ENCODE data around the gene FGF11. TPM values are rescaled to one million over a fixed set of nuclear protein-coding genes. Genes with fewer than 3 reads are reported as not detected.
A peak's percentile ranks its signal among the peaks of the same experiment; 100 is the strongest.
"Not testable (repeated sequence)": the region's sequence is repeated elsewhere in the genome, so short reads cannot be mapped to it uniquely, and the experiment has no call there.

Gene FGF11
- total and polyA plus RNA-seq, 2 experiments from 2014 or later, result 2.7 to 3.8 TPM

DNA sequence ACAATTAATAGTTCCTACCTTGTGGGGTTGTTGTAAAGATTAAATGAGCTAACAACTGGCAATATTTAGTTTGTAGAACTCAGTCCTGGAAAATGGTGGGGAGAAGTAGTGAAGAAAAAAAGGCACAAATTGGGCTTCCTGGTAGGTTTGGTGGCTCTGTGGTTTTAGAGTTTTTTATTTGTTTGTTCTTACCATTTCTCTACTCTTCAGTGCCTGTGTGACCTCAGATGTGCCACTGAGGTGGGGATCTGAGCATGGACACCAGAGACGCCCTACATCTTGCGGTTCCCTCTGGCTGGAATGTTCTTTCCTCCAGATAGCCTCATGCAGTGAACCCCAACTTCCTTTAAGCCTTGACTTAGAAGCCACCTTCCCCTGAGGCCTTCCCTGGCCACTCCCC is 32.4 kb downstream of the FGF11 start:
- H3K79me2 ChIP-seq, result peaks cover 98% of the 10 kb centered on the region
- peak overlapping the region; percentile 13 for H3K27ac ChIP-seq
- no peak overlapping the region for H3K4me2 ChIP-seq
- peaks cover 22% of the 10 kb centered on the region for H3K4me1 ChIP-seq (ENCODE audit: insufficient read depth)
- 94% methylated on average over 2 of the region's 2 CpGs for WGBS (ENCODE audit: low lambda C conversion rate, missing lambda C conversion rate)
- no peaks in the 10 kb centered on the region for H3K9me3 ChIP-seq (ENCODE audit: low read depth)
- H2AFZ ChIP-seq, result no peak overlapping the region
- no peaks in the 10 kb centered on the region for H3K36me3 ChIP-seq (replicated peaks; ENCODE audit: insufficient read depth, low read depth)
- H3K9me2 ChIP-seq (replicated peaks; ENCODE audit: insufficient read depth), result no peaks in the 10 kb centered on the region
- TF ChIP-seq EZH2 (IDR thresholded peaks at IDR 0.05; ENCODE audit: borderline replicate concordance) (no peak), EZH2phosphoT487 (IDR thresholded peaks at IDR 0.05; ENCODE audit: low read depth, severe bottlenecking, unreplicated experiment) (no peak)
- TF ChIP-seq, protein P1, sequence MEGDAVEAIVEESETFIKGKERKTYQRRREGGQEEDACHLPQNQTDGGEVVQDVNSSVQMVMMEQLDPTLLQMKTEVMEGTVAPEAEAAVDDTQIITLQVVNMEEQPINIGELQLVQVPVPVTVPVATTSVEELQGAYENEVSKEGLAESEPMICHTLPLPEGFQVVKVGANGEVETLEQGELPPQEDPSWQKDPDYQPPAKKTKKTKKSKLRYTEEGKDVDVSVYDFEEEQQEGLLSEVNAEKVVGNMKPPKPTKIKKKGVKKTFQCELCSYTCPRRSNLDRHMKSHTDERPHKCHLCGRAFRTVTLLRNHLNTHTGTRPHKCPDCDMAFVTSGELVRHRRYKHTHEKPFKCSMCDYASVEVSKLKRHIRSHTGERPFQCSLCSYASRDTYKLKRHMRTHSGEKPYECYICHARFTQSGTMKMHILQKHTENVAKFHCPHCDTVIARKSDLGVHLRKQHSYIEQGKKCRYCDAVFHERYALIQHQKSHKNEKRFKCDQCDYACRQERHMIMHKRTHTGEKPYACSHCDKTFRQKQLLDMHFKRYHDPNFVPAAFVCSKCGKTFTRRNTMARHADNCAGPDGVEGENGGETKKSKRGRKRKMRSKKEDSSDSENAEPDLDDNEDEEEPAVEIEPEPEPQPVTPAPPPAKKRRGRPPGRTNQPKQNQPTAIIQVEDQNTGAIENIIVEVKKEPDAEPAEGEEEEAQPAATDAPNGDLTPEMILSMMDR (IDR thresholded peaks at IDR 0.05; ENCODE audit: poor library complexity), result no peak
- H3K4me3 ChIP-seq, result no peak overlapping the region
- H3K27me3 ChIP-seq, result no peaks in the 10 kb centered on the region
- peaks cover 81% of the 10 kb centered on the region for H4K20me1 ChIP-seq (ENCODE audit: insufficient read depth, poor library complexity, severe bottlenecking)
- DNase-seq (ENCODE audit: low spot score), result no peak

DNA sequence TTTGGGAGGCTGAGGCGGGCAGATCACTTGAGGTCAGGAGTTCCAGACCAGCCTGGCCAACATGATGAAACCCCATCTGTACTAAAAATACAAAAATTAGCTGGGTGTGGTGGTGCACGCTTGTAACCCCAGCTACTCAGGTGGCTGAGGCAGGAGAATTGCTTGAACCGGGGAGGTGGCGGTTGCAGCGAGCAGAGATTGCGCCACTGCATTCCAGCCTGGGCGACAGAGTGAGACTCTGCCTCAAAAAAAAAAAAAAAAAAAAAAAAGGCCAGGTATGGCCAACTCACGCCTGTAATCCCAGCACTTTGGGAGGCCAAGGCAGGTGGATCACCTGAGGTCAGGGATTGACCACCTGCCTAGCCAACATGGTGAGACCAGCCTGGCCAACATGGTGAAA is 35.5 kb downstream of the FGF11 start:
- H3K79me2 ChIP-seq, result peaks cover 91% of the 10 kb centered on the region

DNA sequence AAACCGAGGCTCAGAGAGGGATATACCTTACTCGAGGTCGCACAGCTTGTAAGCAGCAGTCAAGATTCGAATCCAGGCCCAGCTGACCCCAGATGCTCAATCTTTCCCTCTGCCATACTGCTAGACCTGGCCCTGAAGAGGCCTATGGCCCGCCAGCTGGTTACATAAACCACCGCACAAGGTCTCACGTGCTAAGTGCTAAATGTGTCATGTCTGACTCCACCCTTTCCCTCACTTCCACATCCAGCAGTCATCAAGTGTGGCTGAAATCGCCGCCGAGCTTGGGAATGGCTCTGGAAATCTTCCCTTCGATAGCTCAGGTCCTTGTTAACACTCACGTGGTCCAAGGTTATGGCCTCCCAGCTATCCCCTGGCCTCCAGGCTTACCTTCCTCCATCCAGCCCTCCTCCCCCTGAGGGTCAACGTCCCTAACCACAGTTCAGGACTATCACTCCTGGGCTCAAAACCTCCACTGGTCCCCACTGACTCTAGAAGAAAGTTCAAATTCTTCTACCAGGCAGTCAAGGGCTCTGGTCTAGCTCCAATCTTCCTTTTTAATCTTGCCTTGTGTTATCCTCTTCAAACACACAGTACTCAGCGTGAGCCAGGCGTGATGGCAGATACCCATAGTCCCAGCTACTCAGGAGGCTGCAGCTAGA is 36.6 kb downstream of the FGF11 start:
- Histone ChIP-seq H3K27me3 (no peaks in the 10 kb centered on the region), H3K4me2 (peak overlapping the region; percentile 94), H3K79me2 (peaks cover 89% of the 10 kb centered on the region), H3K27ac (peak overlapping the region; percentile 100), H3K4me1 (ENCODE audit: insufficient read depth) (peaks cover 36% of the 10 kb centered on the region), H3K9me2 (replicated peaks; ENCODE audit: insufficient read depth) (no peaks in the 10 kb centered on the region), H4K20me1 (ENCODE audit: insufficient read depth, poor library complexity, severe bottlenecking) (peaks cover 41% of the 10 kb centered on the region), H3K36me3 (replicated peaks; ENCODE audit: insufficient read depth, low read depth) (no peaks in the 10 kb centered on the region), H3K4me3 (no peak overlapping the region), H2AFZ (no peak overlapping the region), H3K9me3 (ENCODE audit: low read depth) (no peaks in the 10 kb centered on the region)
- 81% methylated on average over 15 of the region's 15 CpGs for WGBS (ENCODE audit: low lambda C conversion rate, missing lambda C conversion rate)
- no peak for TF ChIP-seq EZH2 (IDR thresholded peaks at IDR 0.05; ENCODE audit: borderline replicate concordance)
- peak; percentile 61 for DNase-seq (ENCODE audit: low spot score)

More for the DNA sequence above, 35.5 kb downstream of the FGF11 start:
- H3K9me3 ChIP-seq (ENCODE audit: low read depth); H3K27me3 ChIP-seq; H2AFZ ChIP-seq; H3K4me3 ChIP-seq; DNase-seq (ENCODE audit: low spot score); H3K9me2 ChIP-seq (replicated peaks; ENCODE audit: insufficient read depth); H3K36me3 ChIP-seq (replicated peaks; ENCODE audit: insufficient read depth, low read depth): not testable (repeated sequence)
- Histone ChIP-seq H4K20me1 (ENCODE audit: insufficient read depth, poor library complexity, severe bottlenecking) (peaks cover 52% of the 10 kb centered on the region), H3K4me1 (ENCODE audit: insufficient read depth) (peaks cover 26% of the 10 kb centered on the region), H3K27ac (peak overlapping the region; percentile 100), H3K4me2 (peak overlapping the region; percentile 94)
- 78% methylated on average over 8 of the region's 8 CpGs for WGBS (ENCODE audit: low lambda C conversion rate, missing lambda C conversion rate)

DNA sequence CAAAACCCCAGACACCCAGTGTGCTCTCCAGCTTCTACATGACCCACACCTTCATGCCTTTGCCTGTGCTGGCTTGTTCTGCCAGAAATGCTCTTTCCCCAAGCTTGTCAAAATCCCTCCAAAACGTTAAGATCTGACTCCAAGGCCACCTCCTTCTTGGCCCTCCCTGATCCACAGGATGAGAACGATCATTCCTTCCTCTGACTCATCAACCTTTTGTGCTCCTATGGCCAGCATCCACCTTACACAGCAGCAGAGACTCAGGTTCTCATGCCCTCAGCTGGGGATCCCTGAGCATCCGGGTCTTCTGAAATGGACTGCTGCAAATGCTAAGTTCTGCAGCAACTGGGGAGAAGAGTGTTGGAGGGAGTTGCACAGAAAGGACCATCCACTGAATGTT is 37.2 kb downstream of the FGF11 start:
- peak overlapping the region; percentile 100 for H3K27ac ChIP-seq
- peaks cover 40% of the 10 kb centered on the region for H3K4me1 ChIP-seq (ENCODE audit: insufficient read depth)
- DNase-seq (ENCODE audit: low spot score), result peak; percentile 47
- H3K9me2 ChIP-seq (replicated peaks; ENCODE audit: insufficient read depth), result no peaks in the 10 kb centered on the region
- peak overlapping the region; percentile 94 for H3K4me2 ChIP-seq
- H3K4me3 ChIP-seq, result no peak overlapping the region
- TF ChIP-seq, protein P1 (IDR thresholded peaks at IDR 0.05; ENCODE audit: poor library complexity), result no peak
- TF ChIP-seq EZH2phosphoT487 (IDR thresholded peaks at IDR 0.05; ENCODE audit: low read depth, severe bottlenecking, unreplicated experiment) (no peak), EZH2 (IDR thresholded peaks at IDR 0.05; ENCODE audit: borderline replicate concordance) (no peak)
- 42% methylated on average over 3 of the region's 3 CpGs for WGBS (ENCODE audit: low lambda C conversion rate, missing lambda C conversion rate)
- H3K36me3 ChIP-seq (replicated peaks; ENCODE audit: insufficient read depth, low read depth), result no peaks in the 10 kb centered on the region
- H2AFZ ChIP-seq, result no peak overlapping the region
- no peaks in the 10 kb centered on the region for H3K9me3 ChIP-seq (ENCODE audit: low read depth)
- H4K20me1 ChIP-seq (ENCODE audit: insufficient read depth, poor library complexity, severe bottlenecking), result peaks cover 35% of the 10 kb centered on the region
- peaks cover 89% of the 10 kb centered on the region for H3K79me2 ChIP-seq
- no peaks in the 10 kb centered on the region for H3K27me3 ChIP-seq
